SK-N-SH treated with all-trans-retinoic acid at 6 μM for 48 hours (cell line): ENCODE results near the gene DIP2B.

Experiments used
- PATZ1 ChIP-seq: fragments of 250-450 bp; sonication (Bioruptor Pico); IDR thresholded peaks from 2 replicates; pipeline ENCODE4 v1.8.0; 2020; ENCODE audit warnings: mild to moderate bottlenecking, moderate library complexity, borderline replicate concordance
- ZFP3 ChIP-seq: fragments of 250-450 bp; sonication (Bioruptor Pico); IDR thresholded peaks from 2 replicates; pipeline ENCODE4 v1.5.0; 2020; ENCODE audit warnings: mild to moderate bottlenecking, moderate library complexity

GRCh38 chr12:50763639-50764285 is 259.0 kb downstream of the DIP2B start, which contains the start of gene ATF1:
- TF ChIP-seq ZFP3 (CRISPR knock-in tag) (no peak), PATZ1 (CRISPR knock-in tag) (no peak)
